ENCODE data around the gene ST6GALNAC5.

GRCh38 chr1:76841460-76841859, 25.8 kb upstream of the ST6GALNAC5 start:
- TF ChIP-seq CTCF (IDR thresholded peaks at IDR 0.05; ENCODE audit: low read length): no peak
- no peak for TF ChIP-seq EZH2phosphoT487 (IDR thresholded peaks at IDR 0.05; ENCODE audit: low read length)
- TF ChIP-seq EZH2 (optimal IDR thresholded peaks at IDR 0.05; ENCODE audit: low read depth, low read length): no peak

All from MM.1S (cell line).